Gastroesophageal sphincter (tissue), 3 donors: ENCODE measurements around the gene ZNRD2.

Source experiments
- CTCF ChIP-seq, 4 experiments: fragments of 200-600 bp in 2 of 4; fragments of 450-650 bp in 2 of 4; sonication (generic) in 1 of 4; IDR thresholded peaks; one replicate each; pipeline ENCODE4 v1.5.1; 2017 to 2019; ENCODE audit warnings: antibody characterized with exemption in 4 of 4, mild to moderate bottlenecking in 2 of 4, moderate library complexity in 2 of 4
- POLR2A ChIP-seq, 2 donors: fragments of 450-650 bp; IDR thresholded peaks; one replicate each; pipeline ENCODE4 v1.6.1; 2017; ENCODE audit warnings: antibody characterized with exemption in 2 of 2, mild to moderate bottlenecking in 2 of 2, moderate library complexity in 1 of 2

- TF ChIP-seq POLR2A (IDR thresholded peaks at IDR 0.05) (no peak), CTCF (IDR thresholded peaks at IDR 0.05) (no peak)
Measured at GRCh38 chr11:65548395-65548794, 21.9 kb upstream of the ZNRD2 start.
